DMS 273 treated with DMSO at 0.1 percent for 48 hours (cell line): Measurements from ENCODE around the gene TOR4A.

Experiments
- DNase-seq: peaks from one replicate; lab custom pipeline; 2025; lab: John Stamatoyannopoulos, UW

TOR4A gene

DNA sequence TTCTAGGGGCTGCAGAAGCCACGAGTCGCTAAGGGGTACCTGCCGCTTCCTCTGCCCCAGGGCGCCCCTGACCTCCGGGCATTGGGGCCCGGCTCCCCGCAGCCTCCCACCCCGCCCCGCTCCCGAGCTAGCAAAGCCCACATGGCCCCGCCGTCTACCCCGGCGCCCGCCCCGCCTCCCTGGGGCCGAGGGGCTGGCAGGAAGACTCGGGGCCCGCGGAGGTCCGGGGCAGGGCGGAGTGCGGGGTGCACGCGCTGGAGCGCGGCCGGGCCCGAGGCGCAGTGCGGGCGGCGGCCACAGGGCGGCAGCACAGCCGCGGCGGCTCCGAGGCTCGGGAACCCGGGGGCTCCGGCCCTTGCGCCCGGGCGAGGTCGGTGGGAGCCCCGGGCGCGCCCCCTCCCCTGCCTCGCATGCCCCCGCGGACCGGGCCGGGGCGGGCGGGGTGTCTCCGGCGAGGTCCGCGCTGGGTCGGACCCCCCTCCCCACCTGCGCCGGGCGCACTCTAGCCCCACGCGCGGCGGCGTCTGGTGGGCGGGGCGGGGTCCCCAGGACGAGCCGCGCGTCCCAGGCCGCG, 17.8 kb downstream of the TOR4A start:
- no peak for DNase-seq

DNA sequence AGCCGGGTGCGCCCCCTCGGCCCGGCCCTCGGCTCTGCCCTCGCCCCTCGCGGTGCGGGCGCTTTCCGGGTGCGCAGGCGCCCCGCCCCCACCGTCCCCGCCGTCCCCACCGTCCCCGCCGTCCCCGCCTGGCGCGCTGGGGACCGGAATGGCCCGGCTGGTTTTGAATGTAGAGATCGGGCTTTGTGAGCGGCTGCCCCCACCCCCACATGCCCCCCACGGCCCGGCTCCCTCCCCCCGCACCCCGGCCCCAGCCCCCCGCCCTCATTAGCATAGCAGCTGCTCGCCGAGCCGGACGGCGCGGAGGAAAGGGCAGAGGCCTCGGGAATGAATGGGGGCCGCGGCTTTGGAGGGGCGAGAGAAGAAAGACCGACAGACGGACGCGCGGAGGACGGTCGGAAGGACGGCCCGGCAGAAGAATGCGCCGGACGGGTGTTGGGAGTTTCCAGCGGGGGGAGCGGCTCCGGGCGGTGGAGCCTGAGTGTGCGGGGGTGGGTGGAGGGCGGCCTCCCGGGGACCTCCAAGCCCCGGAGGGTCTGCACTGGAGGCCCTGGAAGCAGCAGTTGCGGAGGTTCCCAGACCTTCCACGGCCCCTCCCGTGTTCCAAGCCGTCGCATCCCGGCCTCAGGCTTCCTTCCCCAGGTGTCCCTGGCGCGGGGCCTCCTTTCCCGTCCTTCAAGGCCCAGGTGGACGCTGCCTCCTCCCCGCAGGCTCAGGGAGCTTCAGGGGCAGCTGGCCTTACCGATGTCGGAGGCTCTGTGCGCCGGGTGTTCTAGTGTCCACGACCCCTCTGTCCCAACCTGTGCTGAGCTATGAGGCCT, 18.5 kb downstream of the TOR4A start:
- DNase-seq: no peak

GRCh38 chr9:137296670-137297664, 19.4 kb downstream of the TOR4A start:
- no peak for DNase-seq

GRCh38 chr9:137297966-137298365, 20.4 kb downstream of the TOR4A start:
- no peak for DNase-seq

- no peak for DNase-seq
Observed at GRCh38 chr9:137298401-137299202, 21.1 kb downstream of the TOR4A start.

DNA sequence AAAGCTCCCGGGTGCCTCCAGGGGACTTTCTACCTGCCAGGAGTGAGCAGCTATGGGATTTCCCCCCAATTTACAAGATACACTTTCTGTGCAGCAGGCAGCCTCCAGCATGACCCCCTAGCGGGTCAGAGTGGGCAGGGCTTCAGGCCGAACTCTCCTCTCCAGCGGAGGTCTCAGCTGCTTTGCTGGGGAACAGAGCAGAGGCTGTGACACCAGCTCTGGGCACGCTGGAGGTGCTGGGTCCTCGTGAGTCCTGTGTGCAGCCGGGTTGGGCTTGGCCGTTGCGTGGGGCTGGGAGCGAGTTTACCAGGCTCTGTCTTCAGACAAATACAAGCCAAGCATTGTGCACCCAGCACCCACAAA, 21.7 kb downstream of the TOR4A start:
- no peak for DNase-seq

DNA sequence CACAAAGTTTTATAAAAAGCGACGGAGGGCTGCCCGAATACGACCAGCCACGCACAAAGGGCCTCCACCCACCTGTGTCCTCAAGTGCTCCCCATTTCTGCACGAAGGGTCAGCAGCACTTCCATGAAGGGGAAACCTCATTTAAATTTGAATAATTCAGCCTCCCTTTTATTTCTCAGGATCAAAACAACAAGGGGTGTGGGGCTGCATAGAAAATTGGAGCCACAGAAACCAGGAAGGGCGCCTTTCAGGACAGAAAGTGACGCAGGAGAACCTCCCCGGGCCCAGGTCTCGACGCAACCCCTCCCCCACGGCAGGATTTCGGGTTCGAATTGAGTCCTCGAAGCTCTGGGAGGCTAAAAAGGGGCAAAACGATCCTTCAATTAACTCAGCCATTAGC, 22.4 kb downstream of the TOR4A start:
- no peak for DNase-seq

GRCh38 chr9:137300567-137301080, 23.1 kb downstream of the TOR4A start:
- no peak for DNase-seq

DNA sequence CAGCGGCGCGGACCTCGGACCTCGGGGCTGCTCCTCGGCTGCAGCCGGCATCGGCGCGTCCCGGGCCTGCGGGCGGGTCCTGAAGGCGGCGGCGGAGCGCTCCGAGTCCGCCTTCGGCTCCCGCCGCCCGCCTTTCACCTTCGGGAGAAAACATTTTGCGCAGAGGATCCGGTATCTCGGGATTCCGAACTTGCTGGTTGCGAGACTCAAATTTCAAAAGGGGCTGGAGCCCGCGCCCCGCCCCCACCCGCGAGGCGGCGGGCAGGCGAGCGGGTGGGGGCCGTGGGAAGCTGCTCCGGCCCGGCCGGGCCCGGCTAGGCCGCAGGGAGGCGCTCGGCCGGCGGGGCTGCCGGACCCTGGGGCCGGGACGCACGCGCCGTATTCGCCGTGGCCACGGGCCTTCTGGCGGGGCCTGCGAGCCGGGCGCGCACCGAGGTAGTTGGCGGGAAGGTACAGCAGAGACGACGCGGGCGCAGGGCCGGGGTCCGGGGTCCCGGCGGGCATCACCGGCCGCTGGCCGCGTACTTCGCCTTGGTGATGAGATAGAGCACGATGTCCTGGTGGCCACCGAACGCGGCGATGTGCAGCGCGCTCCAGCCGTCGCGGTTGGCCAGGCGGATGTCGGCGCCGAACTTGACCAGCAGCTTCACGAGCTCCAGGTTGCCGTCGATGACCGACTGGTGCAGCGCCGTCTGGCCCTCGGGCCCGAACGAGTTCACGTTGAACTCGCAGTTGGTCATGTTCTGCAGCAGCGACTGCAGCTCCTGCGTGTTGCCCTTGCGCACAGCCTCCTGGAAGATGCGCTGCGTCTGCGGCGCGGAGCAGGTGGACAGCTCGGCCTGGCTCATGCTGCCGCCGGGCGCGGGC, 23.8 kb downstream of the TOR4A start:
- DNase-seq: peak; percentile 27

- DNase-seq: no peak
Observed at GRCh38 chr9:137302118-137302448, 24.6 kb downstream of the TOR4A start, which contains the start of gene NRARP. NRARP (minus strand) TSS chr9:137302271; CDS start chr9:137301928, 343 bp downstream.

DNA sequence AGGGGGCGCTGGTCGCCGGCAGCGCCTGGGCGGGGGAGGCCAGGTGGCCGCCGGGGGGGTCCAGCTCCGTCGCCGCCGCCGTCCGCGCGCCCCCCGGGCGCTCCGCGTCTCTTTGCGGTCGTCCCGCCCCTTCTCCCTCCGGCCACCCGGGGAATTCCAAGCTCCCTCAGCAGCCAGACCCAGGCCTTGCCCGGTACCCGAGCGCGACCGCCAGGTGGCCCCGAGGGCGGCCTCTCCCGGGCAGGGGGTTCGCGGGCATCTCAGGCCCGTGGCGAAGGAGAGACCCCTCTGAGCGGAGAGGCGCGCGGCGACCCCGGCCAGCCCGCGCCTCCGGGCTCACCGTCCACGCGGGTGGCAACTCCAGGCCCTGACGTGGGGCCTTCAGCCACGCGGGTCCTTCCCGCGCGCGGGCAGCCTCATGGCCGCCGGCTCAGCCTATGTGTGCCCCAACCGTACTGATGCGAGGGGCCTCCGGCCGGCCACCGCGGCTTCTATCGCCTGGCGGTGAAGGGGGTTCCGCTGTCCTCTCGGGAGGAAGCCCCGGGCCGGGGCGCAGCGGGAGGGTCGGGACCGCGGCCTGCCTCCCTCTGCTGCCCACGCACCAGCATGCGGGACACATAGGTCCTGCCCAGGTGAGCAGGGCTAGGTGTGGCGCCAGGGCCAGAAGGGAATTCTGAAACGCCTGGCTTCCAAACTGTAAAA, 25.1 kb downstream of the TOR4A start:
- DNase-seq: no peak

- no peak for DNase-seq
Observed at GRCh38 chr9:137303151-137303892, 25.8 kb downstream of the TOR4A start.

DNA sequence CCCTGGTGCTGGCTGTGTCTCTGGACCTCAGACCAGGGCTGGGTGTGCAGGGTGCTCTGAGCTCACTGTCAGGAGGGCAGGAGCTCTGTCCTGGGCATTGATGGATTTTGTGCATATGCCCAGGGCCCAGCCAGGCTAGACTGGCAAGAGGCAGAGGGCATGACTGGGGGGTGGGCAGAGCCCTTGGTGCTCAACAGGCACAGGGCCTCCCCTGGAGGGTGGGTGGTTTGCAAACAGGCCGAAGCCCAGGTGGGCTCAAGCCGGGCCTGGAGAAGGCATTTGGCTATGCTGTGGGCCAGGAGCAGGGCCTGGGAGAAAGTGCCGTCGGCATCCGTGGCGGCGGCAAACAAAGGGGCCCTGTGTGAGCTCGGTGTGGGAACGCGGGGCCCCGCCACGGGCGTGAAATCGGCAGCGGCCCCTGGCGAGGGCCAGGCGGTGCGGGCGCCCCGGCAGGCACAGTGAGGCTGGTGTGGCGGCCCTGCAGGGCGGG, 26.4 kb downstream of the TOR4A start:
- no peak for DNase-seq

GRCh38 chr9:137304383-137305059, 27.0 kb downstream of the TOR4A start:
- peak; percentile 38 for DNase-seq

DNA sequence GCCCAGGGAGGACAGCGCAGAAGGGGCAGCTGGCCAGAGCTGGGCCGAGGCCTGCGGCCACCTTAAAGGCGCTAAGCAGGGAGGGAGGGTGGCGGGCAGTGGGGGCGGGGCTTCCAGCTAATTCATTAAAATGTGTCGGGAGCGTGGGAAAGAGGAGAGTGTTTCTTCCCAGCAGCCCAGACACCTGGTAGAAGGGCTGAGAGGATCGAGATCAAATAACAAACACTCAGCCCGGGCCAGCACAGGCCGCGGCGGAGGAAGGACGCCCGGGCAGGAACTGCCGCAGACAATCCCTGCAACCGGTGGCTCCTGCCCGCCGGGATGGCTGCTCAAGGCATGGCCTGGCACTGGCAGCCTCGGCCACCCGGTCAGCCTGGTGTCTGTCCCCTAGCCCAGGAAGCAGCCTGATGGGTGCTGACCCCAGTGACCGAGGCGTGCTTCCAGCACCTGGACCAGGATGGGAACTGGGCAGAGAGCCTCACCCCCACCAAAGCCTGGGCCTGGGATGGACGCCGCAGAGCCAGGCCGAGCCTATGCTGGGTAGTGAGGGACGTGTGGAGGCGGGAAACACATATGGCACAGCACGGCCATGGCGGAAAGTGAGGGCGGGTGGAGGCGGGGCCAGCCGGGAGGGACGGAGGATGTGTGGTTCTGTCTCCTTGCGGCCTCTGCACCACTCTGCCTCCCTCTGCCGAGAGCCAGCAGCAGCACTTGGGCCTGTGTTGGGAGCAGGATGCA, 27.7 kb downstream of the TOR4A start:
- DNase-seq: peak; percentile 67

DNA sequence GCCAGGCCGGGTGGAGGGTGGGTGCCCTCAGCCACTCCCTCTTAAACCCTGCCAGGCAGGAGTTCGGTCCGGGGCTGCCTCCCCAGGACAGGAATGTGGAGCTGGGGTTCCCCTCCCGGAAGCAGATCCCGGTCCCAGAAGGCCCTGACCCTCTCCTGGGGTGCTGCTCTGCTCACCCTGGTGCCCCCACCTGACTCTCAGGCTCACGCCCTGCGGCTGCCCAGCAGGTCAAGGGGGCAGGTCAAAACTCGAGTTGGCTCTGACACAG, 28.2 kb downstream of the TOR4A start:
- no peak for DNase-seq

DNA sequence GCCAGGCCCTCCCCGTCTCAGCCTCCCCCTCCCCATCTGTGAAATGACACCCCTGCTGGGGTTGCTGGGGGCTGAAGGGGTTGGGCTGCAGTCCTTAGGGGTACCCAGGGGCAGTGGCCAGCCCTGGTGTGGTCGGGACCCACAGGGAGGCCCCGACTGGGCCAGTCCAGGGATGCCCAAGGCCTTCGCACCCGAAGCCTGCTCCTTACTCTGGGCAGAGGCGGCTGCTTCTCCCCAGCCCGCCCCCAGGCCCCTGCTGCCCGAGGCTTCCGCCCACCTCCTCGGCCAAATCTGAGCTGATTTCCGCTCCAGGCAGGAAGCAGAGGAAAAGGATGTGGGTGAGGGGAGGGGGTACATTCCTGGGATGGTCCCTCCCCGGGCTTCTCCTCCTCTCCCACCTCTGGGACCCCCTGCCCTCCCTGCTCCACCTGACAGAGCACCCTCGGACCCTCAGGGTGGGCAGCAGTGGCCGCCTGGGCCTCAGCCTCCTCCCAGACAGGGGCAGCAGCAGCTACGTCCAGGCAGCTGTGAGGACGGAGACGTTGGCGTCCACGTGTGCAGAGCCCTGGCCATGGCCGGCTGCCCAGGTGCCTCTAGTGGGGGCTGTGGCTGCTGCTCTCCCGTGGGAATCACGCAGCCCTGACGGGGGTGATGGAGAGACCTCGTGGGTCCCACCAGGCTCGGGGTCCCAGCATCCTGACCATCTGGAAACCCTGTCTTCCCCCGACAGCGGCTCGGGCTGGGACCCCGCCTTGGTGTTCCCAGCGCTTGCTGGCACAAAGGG, 28.7 kb downstream of the TOR4A start:
- no peak for DNase-seq
